LoVo (cell line): ENCODE results near the gene TANC2.

Experiments
- DNase-seq: peaks from one replicate; pipeline ENCODE4 v3.0.0-alpha.2; 2016; ENCODE audit warnings: low spot score

The TANC2 gene

GRCh38 chr17:62965686-62966425 is at the start of gene TANC2:
Gene TANC2 (plus strand): TSS chr17:62966235. CDS start chr17:63009560, 43,325 bp downstream.
- peak; percentile 57 for DNase-seq

DNA sequence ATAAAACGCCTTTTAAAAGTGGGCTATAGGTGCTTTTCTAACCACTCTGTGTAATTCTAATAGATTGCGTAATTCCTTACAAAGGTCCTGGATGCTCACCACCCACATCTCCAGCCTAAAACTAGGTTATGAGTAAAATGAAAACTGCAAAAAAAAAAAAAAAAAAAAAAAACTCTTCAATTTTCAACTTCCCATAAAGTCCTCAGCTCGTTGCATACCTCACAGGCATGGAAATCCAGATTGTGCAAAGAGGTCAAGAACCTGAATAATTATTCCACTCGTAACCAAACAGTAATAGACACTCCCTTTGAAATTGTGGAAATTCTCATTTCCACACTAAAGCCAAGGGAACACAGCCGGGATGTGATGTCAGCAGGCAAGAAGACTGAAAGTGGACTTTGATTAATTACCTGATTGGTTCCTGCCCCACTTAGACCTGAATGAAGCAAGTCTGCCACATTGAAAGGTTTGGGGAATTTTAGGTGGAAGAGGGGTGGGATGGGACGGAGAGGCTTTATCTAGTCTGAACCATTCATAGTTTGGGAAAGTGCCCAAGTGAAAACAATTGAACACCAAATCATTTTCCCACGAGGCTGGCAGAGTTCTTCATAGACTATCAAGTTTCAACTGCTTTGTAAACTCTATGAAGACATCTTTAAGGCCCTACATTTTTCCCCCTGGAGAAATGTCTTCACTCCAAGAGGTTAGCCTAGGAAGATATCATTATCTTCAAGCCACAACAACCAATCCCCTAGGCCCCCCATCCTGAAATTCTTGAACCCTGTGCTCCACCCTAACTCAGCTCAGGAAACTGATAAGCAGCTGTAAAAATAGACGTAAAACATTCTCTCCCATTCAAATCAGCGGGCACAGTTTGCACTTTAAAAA is 49.1 kb upstream of the TANC2 start:
- no peak for DNase-seq

GRCh38 chr17:62919388-62919787 is 46.6 kb upstream of the TANC2 start:
- no peak for DNase-seq

DNA sequence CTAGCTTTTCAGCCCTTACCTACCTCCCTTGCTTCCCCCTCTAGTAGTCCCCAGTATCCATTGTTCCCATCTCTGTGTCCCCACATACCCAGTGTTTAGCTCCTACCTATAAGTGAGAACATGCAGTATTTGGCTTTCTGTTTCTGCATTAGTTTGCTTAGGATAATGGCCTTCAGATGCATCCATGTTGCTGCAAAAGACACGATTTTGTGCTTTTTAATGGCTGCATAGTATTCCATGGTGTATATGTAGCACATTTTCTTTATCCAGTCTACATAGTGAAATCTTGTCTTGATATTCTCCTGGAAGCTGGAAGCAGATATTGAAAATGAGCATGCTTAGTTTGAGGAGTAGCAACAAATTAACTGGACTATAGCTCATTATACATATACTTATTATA is 45.7 kb upstream of the TANC2 start:
- DNase-seq: no peak

DNA sequence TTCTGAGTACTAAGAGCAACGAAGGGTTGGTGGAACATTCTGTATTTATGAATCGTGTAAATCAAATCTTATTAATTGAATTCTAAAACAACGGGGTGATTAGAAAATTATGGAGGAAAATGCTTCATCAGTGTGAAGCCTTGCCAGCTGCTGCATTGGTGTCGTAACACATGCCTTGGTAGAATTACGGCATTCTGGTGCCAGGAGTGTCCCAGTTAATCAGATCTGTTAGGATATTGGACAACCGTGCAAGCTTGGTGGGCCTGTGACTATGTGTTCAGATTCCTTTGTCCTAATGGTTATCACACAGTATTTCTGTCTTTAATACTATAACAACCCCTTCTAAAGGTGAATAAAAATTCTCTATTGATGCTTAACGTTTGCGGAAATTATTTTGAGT is 44.2 kb upstream of the TANC2 start:
- DNase-seq: no peak

- no peak for DNase-seq
Measured at GRCh38 chr17:62923258-62924150, 42.5 kb upstream of the TANC2 start.

DNA sequence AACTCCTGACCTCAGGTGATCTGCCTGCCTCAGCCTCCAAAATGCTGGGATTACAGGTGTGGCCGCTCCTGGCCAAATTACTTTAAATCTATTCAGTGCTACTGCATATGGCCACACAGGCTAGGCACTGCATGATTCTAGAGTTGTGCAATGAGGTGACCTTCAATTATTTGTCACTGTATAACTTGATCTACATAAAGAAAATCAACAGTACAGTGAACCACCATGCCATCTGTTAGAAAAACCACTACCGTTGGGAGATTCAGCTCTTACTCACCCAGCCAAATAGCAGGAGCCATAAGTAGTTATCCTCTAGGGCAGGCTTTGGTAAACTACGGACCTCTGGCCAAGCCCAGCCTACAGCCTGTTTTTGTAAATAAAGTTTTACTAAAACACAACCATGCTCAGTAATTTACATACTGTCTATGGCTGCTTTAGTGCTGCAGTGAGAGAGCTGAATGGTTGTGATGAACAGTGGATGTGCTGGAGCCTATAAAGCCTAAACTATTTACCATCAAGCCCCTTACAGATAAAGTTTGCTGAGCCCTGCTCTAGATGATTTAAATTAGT is 40.7 kb upstream of the TANC2 start:
- DNase-seq: no peak

- no peak for DNase-seq
Measured at GRCh38 chr17:62927083-62927482, 39.0 kb upstream of the TANC2 start.

DNA sequence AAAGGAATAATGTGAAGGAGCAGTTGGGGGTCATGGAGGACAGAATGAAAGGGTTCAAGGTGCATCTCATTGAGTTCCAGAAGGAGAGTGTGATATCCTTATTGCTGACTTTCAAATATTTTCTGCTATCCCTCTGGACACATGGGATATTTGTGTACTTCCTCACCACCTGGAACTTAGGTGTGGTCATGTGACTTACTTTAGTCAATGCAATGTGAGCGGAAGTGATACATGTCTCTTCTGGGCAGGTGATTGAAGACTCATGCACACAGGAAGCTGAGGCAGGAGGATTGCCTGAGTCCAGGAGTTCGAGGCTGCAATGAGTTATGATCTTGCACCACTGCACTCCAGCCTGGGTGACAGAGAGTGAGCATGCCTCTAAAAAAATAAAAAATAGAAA is 36.7 kb upstream of the TANC2 start:
- DNase-seq: no peak

- no peak for DNase-seq
Measured at GRCh38 chr17:62931101-62931500, 34.9 kb upstream of the TANC2 start.

- DNase-seq: no peak
Measured at GRCh38 chr17:62933501-62934385, 32.3 kb upstream of the TANC2 start.

- DNase-seq: no peak
Measured at GRCh38 chr17:62935098-62935497, 30.9 kb upstream of the TANC2 start.

DNA sequence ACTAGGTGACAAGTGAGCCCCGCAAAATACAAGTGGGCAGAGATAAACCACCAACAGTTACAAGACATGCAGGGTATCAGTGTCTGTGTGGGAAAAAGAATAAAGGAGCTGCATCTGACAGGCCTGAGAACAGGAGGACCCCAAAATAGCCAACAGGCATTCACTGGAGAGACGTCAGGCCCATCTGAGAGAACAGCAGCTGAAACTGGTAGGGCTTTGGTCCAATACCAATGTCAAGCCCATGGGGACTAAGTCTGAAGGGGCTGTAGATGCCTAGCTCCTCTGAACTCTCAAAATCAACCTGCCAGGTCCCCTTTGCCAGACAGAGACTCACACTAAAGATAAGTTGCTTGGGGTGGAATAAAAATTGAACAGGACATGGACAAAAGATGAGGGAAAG is 30.5 kb upstream of the TANC2 start:
- no peak for DNase-seq

GRCh38 chr17:62937606-62938005 is 28.4 kb upstream of the TANC2 start:
- DNase-seq: no peak

GRCh38 chr17:62941358-62941991 is 24.6 kb upstream of the TANC2 start:
- no peak for DNase-seq

GRCh38 chr17:62948370-62948769 is 17.7 kb upstream of the TANC2 start:
- no peak for DNase-seq

- no peak for DNase-seq
Measured at GRCh38 chr17:62949036-62949435, 17.0 kb upstream of the TANC2 start.

- peak; percentile 84 for DNase-seq
Measured at GRCh38 chr17:62950067-62950466, 16.0 kb upstream of the TANC2 start.

DNA sequence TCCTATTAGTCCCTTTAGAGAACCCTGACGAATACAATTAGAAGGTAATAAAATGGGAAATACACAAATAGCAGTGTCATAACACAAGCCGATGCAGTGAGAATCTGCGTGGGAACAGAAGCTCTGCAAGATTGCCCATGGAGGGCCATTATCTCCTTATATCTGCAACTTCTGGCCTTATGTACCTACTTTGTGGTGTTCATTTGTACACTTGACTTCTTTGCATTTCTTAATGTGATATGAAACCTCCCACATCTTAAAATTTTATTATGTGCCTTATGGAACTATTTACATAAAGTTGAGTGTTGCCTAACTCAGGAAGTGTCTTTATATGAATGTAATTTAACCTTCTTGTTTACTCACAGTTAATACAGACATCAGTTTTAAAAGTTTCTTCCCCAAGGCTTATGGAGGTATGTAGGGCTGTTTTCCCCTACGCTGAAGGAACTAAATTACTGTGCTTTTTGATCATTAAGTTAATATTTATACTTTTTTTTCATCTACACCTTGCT is 10.1 kb upstream of the TANC2 start:
- DNase-seq: no peak

DNA sequence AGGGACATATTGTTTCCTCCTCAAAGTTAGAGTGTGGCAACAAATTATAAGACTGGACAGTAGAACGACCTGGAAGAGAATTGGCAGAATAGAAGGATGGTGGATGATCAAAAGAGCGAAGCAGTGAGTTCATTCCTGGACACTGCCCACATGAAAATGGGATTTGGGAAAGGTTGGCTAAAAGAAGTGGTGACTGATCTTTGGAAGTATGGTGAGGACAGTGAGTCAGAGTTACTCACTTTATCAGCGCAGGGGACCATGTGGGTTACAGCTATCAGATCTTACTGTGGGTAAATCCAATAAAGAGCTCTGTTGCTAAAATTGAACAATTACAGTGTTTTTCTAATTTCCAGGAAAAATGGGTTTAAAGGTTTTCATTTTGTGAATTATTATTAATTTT is 2.7 kb upstream of the TANC2 start:
- DNase-seq: peak; percentile 34
